ENCODE data around the gene JADE2.
"Not testable (repeated sequence)": the region's sequence is repeated elsewhere in the genome, so short reads cannot be mapped to it uniquely, and the experiment has no call there.

JADE2 gene

GRCh38 chr5:134581241-134581981 is 55.9 kb downstream of the JADE2 start:
- DNase-seq (ENCODE audit: insufficient read length, low spot score): no peak
- no peak for FAIRE-seq

- DNase-seq (ENCODE audit: insufficient read length, low spot score) (no peak), FAIRE-seq (no peak)
These were observed 56.8 kb downstream of the JADE2 start for GRCh38 chr5:134582281-134582680.

- no peak for FAIRE-seq
- DNase-seq (ENCODE audit: insufficient read length, low spot score): no peak
These were observed 57.5 kb downstream of the JADE2 start for GRCh38 chr5:134582941-134583340.

- FAIRE-seq (no peak), DNase-seq (ENCODE audit: insufficient read length, low spot score) (no peak)
These were observed 58.3 kb downstream of the JADE2 start for GRCh38 chr5:134583766-134584165.

- DNase-seq (ENCODE audit: insufficient read length, low spot score): no peak
- FAIRE-seq: no peak
These were observed 59.2 kb downstream of the JADE2 start for GRCh38 chr5:134584662-134585061.

- FAIRE-seq (no peak), DNase-seq (ENCODE audit: insufficient read length, low spot score) (no peak)
These were observed 60.5 kb downstream of the JADE2 start for GRCh38 chr5:134585966-134586365.

- no peak for FAIRE-seq
- peak; percentile 84 for DNase-seq (ENCODE audit: insufficient read length, low spot score)
These were observed 61.5 kb downstream of the JADE2 start for GRCh38 chr5:134586866-134587524.

- no peak for DNase-seq (ENCODE audit: insufficient read length, low spot score)
- no peak for FAIRE-seq
These were observed 65.7 kb downstream of the JADE2 start for GRCh38 chr5:134590992-134591659.

- no peak for FAIRE-seq
- no peak for DNase-seq (ENCODE audit: insufficient read length, low spot score)
These were observed 66.8 kb downstream of the JADE2 start for GRCh38 chr5:134592141-134592746.

- no peak for FAIRE-seq
These were observed 68.9 kb downstream of the JADE2 start for GRCh38 chr5:134594336-134594735.

GRCh38 chr5:134594797-134595457 is 69.5 kb downstream of the JADE2 start:
- no peak for FAIRE-seq

More at GRCh38 chr5:134594336-134594735, 68.9 kb downstream of the JADE2 start:
- DNase-seq (ENCODE audit: insufficient read length, low spot score): no peak

GRCh38 chr5:134595458-134595838 is 70.0 kb downstream of the JADE2 start:
- DNase-seq (ENCODE audit: insufficient read length, low spot score) (no peak), FAIRE-seq (no peak)

More at GRCh38 chr5:134594797-134595457, 69.5 kb downstream of the JADE2 start:
- no peak for DNase-seq (ENCODE audit: insufficient read length, low spot score)

- DNase-seq (ENCODE audit: insufficient read length, low spot score); FAIRE-seq: not testable (repeated sequence)
These were observed 74.3 kb downstream of the JADE2 start for GRCh38 chr5:134599820-134600219.

- FAIRE-seq (no peak), DNase-seq (ENCODE audit: insufficient read length, low spot score) (no peak)
These were observed 75.1 kb downstream of the JADE2 start for GRCh38 chr5:134600600-134600999.

GRCh38 chr5:134603059-134603458 is 77.6 kb downstream of the JADE2 start:
- FAIRE-seq (no peak), DNase-seq (ENCODE audit: insufficient read length, low spot score) (no peak)

- FAIRE-seq: no peak
- DNase-seq (ENCODE audit: insufficient read length, low spot score): no peak
These were observed 79.4 kb downstream of the JADE2 start for GRCh38 chr5:134604908-134605307.

GRCh38 chr5:134606726-134607125 is 81.3 kb downstream of the JADE2 start:
- DNase-seq (ENCODE audit: insufficient read length, low spot score) (no peak), FAIRE-seq (no peak)

- DNase-seq (ENCODE audit: insufficient read length, low spot score): no peak
- no peak for FAIRE-seq
These were observed 83.1 kb downstream of the JADE2 start for GRCh38 chr5:134608555-134608954.

- no peak for FAIRE-seq
- no peak for DNase-seq (ENCODE audit: insufficient read length, low spot score)
These were observed 83.9 kb downstream of the JADE2 start for GRCh38 chr5:134609232-134609851.

- no peak for DNase-seq (ENCODE audit: insufficient read length, low spot score)
- FAIRE-seq: no peak
These were observed 85.3 kb downstream of the JADE2 start for GRCh38 chr5:134610725-134611124.
